GM10266 (cell line): ENCODE results near the gene LOXL1.
A peak's percentile ranks its signal among the peaks of the same experiment; 100 is the strongest.

Source experiments
- DNase-seq: peaks from one replicate; pipeline ENCODE4 v3.0.0; 2012; ENCODE audit errors: extremely low spot score
- TF ChIP-seq, protein P1 (sequence below): IDR thresholded peaks from 2 replicates; pipeline ENCODE4 v1.5.1; 2012; ENCODE audit warnings: mild to moderate bottlenecking, low read depth; ENCODE audit not compliant: control insufficient read depth, insufficient read depth; ENCODE audit errors: missing control alignments

LOXL1 gene

DNA sequence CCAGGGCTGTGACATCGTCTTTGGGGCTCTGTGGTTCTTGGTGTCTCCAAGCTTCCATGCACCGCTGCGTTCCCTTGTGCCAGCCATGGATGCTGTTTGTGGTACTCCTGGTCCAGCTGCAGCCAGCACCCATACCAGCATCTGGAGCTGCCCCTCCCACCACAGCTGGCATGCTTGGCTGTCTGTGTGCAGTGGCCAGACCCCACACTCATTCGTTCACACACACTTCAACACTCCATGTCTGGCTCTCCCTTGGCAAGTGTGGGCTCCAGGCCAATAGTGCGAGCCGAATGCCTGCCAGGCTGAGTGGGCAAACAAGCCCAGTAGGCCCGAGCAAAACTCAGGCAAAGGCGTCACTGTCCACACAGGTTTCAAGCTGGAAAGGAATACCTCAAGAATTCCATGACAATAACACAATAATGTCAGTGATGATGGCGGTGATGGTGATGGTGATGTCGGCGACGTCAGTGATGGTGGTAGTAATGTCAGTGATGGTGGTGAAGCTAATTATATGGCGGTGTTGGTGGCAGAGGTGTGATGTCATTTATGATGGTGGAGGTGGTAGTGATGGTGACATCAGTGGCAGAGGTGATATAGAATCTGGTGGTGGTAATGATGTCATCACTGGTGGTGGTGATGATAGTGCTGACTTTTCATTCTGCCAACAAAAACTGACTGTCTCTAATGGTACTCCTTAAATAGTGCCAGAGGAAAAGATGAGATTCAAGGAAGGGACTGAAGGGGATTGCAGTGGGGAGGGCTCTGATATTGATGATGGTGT, 33.6 kb upstream of the LOXL1 start:
- TF ChIP-seq, protein P1, sequence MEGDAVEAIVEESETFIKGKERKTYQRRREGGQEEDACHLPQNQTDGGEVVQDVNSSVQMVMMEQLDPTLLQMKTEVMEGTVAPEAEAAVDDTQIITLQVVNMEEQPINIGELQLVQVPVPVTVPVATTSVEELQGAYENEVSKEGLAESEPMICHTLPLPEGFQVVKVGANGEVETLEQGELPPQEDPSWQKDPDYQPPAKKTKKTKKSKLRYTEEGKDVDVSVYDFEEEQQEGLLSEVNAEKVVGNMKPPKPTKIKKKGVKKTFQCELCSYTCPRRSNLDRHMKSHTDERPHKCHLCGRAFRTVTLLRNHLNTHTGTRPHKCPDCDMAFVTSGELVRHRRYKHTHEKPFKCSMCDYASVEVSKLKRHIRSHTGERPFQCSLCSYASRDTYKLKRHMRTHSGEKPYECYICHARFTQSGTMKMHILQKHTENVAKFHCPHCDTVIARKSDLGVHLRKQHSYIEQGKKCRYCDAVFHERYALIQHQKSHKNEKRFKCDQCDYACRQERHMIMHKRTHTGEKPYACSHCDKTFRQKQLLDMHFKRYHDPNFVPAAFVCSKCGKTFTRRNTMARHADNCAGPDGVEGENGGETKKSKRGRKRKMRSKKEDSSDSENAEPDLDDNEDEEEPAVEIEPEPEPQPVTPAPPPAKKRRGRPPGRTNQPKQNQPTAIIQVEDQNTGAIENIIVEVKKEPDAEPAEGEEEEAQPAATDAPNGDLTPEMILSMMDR = no peak
- no peak for DNase-seq

DNA sequence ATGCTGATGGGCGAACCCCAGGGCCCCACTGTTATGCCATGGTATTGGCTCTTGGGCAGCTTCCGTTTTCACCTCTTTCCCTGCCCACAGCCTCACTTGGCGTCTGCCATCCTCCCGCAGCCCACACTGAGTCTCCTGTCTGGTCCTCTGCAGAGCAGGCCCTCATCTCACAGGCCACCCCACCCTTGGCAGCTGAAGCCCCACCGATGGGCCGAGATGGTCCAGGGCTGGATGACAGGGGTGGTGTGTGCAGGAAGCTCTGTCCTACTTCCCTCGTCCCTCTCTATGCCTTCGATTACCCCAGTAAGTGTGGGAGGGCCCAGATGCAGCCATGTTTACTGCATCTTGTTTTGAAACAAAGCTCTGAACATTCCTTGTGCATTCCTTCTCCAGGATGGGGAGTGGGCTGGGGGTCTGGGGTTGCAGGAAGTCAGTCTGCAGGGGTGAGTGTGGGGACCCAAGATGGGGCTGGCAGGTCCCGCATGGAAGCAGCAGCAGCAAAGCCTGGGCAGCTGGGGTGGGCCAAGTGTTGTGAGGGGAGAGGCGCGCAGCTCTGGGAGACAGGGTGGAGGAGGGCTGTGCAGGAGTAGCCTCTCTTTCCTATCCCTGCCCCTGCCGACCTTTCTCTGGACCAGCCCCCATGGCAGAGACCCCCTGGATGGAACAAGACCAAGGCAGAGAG, 32.0 kb upstream of the LOXL1 start:
- TF ChIP-seq, protein P1 = no peak

DNA sequence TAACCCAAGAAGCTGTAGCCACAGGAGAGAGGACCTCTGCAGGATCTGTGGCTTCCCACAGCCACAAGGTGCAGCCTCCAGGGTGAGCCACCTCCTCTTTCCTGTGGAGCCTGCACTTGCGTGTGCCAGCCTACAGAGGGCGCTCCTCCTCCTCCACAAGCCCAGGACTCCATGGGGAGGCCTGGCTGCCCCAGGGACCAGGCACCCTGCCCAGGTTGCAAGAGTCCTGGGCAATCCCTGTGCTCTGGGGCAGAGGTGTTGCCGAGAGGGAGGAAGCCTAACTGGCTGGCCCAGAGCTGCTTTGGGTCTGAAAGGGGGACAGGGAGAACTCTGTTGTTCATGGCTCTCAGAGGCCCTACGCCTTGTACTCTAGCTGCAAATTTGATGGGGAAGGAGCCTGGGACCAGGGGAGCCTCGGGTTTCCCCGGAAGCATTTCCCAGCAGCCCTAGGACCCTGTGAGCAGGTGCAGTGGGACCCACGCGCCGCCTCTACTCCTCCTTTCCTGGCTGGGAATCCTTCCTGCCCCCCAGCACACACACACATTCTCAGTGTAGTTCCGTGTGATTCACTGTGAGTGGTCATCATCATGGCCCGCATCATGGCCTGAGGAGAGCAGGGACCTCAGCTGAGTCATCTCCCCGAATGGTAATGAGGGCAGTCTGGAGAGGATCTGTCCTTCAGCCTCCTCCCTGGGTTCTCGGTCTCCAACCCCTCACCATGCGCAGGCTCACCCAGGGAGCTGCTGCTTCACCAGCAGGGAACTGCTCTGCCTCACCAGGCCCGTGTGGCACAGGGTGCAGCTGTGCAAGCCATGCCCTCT, 28.6 kb upstream of the LOXL1 start:
- TF ChIP-seq, protein P1 = peak; percentile 78
- DNase-seq = peak; percentile 76

More for the DNA sequence above, 32.0 kb upstream of the LOXL1 start:
- DNase-seq = no peak

DNA sequence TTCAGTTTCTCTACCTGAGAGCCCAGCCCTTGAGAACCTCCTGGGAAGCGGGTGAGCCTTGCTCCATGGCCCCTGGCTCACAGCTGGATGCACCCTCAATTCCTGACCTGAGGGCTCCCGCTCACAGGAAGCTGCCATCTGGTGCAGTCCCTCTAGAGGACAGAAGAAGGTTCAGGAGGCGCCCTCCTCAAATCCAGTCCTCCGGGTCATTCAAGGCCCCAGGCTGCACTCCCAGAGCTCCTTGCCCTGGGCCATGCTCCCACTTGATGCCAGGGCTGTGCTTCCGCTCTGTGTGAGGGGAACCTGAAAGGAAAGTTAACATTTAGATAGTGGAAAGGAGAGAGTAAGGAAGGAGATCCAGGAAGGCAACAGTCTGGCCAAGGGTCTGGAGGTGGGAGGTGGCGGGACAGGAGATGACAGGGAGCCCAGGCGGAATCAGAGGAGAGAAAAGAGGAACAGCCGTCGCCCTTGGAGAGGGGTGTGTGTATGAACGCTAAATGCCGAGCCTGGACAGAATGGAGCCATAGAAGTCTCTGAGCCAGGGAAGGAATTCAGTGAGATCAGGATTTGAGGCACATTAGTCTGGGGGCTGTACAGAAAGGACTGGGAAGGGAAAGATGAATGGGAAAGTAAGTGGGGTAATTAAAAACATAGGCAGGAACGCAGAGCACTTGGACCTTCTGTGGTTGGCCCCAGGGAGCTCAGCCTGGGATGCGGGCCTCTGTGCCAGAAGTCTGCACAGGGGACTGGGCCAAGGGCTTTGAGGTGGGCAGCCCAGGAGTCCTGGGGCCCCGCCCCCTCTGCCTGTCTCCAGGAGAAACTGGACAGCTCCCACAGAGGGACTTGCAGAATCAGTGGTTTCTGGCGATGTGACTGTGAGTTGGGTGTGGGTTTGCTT, 26.8 kb upstream of the LOXL1 start:
- TF ChIP-seq, protein P1 = no peak
- DNase-seq = no peak

DNA sequence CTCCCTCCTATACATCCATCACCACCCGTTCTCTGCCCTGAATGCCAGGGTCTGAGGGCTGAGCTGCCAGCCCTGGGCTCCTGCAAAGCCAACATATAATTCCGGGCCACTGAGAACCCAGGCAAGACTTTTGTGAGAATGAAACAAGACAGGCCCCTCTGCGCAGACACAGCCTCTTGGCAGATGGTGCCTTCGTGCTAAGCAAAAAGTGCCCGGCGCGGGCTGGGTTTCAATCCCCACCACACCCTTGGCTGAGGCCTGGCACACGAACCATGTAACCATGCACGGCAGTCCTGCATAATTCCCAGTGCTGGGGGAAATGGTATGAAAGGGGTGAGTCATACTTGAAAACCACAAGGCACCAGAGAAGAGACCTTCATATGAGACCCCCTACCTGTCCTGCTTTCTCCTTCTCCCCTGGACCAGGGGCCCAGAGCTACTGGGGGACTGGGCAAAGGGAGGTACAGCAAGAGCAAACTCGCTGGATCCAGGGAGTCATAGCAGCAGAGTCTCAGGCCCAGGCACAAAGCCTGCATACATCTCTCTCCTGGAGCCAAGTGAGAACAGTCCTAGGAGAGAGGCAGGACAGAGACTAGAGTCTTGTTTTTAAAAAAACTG, 26.1 kb upstream of the LOXL1 start:
- no peak for DNase-seq
- TF ChIP-seq, protein P1 = no peak

DNA sequence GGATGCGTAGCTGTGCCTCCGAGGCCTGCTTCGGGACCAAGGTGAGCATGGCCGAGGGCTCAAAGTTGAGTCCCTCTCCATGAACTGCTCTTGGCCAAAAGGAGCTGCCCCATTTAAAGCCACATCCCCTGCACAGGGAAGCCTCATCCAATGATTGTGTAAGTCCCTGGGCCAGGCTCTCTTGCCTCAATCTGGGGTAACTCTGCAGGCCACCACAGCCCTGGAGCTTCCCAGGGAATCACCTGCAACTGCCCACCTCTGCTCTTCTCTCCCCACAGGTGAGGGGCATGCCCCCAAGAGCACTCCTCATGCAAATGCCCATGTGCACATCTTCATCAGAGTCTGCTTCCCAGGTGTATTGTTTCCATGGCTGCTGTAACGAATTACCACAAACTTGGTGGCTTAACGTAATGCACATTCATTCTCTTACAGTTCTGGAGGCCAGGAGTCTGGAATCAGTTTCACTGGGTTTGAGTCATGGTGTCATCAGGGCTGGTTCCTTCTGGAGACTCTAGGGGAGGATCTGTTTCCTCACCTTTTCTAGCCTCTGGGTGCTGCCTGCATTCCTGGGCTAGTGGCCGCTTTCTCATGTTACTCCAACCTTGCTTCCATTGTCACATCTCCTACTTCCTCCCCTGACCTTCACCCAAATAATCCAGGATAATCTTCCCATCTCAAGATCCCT, 25.0 kb upstream of the LOXL1 start:
- TF ChIP-seq, protein P1 = no peak
- DNase-seq = no peak
